GM06990 (cell line): Measurements from ENCODE around the gene CCNK.

Source experiments
- DNase-seq: peaks from one replicate; pipeline ENCODE4 v3.0.0-alpha.2; 2011; ENCODE audit not compliant: insufficient read length; ENCODE audit errors: extremely low read depth
- H3K27me3 ChIP-seq: replicated peaks from 2 replicates; pipeline ENCODE4 v1.6.0; 2011; ENCODE audit warnings: low read length; ENCODE audit not compliant: control insufficient read depth, insufficient read depth
- H3K36me3 ChIP-seq: 2 replicates; pipeline ENCODE4 v1.5.1; 2011; ENCODE audit warnings: low read length; ENCODE audit not compliant: control insufficient read depth, insufficient read depth
- H3K4me3 ChIP-seq: replicated peaks from 2 replicates; pipeline ENCODE4 v1.5.1; 2011; ENCODE audit warnings: low read depth, mild to moderate bottlenecking, control low read depth, low read length
- TF ChIP-seq, protein P1 (sequence below): IDR thresholded peaks from 2 replicates; pipeline ENCODE4 v1.5.1; 2011; ENCODE audit warnings: low read length, control low read depth, mild to moderate bottlenecking, inconsistent platforms; ENCODE audit not compliant: insufficient read depth, poor library complexity, severe bottlenecking

The CCNK gene

DNA sequence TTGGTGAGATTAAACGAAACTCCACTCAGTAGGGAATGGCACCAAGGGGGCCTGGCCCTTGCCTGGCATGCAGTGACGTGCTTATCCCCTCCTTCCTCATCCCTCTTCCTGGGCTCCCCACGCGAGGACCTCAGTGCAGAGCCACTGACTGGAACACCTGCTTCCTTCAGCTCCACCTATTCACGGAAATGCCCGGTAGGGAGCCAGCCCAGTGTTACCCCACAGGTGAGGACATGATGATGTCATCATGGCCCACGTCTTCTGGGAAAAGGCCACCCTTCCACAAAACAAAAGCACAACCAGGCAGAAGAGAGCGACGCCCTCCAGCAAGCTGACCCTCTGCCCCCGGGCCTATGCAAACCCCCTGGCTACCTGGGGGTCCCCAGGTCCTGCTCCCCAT, 80.7 kb downstream of the CCNK start:
- Histone ChIP-seq H3K36me3 (no peaks in the 10 kb centered on the region), H3K4me3 (no peak overlapping the region), H3K27me3 (no peaks in the 10 kb centered on the region; the same call in 1 of the 2 replicates)
- DNase-seq: no peak
- TF ChIP-seq, protein P1, sequence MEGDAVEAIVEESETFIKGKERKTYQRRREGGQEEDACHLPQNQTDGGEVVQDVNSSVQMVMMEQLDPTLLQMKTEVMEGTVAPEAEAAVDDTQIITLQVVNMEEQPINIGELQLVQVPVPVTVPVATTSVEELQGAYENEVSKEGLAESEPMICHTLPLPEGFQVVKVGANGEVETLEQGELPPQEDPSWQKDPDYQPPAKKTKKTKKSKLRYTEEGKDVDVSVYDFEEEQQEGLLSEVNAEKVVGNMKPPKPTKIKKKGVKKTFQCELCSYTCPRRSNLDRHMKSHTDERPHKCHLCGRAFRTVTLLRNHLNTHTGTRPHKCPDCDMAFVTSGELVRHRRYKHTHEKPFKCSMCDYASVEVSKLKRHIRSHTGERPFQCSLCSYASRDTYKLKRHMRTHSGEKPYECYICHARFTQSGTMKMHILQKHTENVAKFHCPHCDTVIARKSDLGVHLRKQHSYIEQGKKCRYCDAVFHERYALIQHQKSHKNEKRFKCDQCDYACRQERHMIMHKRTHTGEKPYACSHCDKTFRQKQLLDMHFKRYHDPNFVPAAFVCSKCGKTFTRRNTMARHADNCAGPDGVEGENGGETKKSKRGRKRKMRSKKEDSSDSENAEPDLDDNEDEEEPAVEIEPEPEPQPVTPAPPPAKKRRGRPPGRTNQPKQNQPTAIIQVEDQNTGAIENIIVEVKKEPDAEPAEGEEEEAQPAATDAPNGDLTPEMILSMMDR: no peak
